HCT116 (cell line): ENCODE data around the gene ZNRF4. TPM values are rescaled to one million over a fixed set of nuclear protein-coding genes. Genes with fewer than 3 reads are reported as not detected.

Experiments used
- ATAC-seq: fragments of 200-7000 bp; cut with Tn5 transposase; 2 replicates; pipeline ENCODE4 v1.9.1; 2020; ENCODE audit warnings: mild to moderate bottlenecking, moderate library complexity
- BruUV-seq: library from RNA; stranded (reverse); fragments of 400-500 nt; replicated peaks from 2 replicates; lab custom pipeline; 2021; lab: Mats Ljungman, UMichigan
- CTCF ChIA-PET: fragments of 300-600 bp; sonication (Branson Sonifier 250); formaldehyde crosslinking; loops from one replicate; lab custom pipeline; 2021; ENCODE audit warnings: antibody characterized with exemption; lab: Charles Lee
- POLR2A ChIA-PET: fragments of 300-600, 350-600 bp; sonication (Branson Sonifier 250); formaldehyde crosslinking; loops from one replicate; lab custom pipeline; 2021; ENCODE audit warnings: antibody characterized with exemption; lab: Charles Lee
- RAD21 ChIA-PET, 2 experiments: fragments of 300-600 bp; sonication (Branson Sonifier 250); formaldehyde crosslinking; loops; one replicate each; lab custom pipeline; 2023; ENCODE audit warnings: low total read pairs in 2 of 2; ENCODE audit not compliant: uncharacterized antibody in 2 of 2, unreplicated experiment in 2 of 2, low non-redundant PET in 1 of 2; lab: Charles Lee
- DNase-seq: peaks from one replicate; pipeline ENCODE4 v3.0.0-alpha.2; 2010; ENCODE audit warnings: low read depth, low spot score
- H2AFZ ChIP-seq: fragments of 200-600 bp; shearing (Covaris generic), sonication (generic); 2 replicates; pipeline ENCODE4 v1.6.1; 2017; ENCODE audit warnings: low read depth, mixed run types, mixed read lengths, antibody characterized with exemption, low read length; ENCODE audit not compliant: poor library complexity, severe bottlenecking
- H3K27ac ChIP-seq: 2 replicates; pipeline ENCODE4 v1.5.1; 2012; ENCODE audit warnings: low read depth, low read length
- H3K27me3 ChIP-seq: fragments of 200-600 bp; sonication (generic); 2 replicates; pipeline ENCODE4 v1.6.1; 2016; ENCODE audit warnings: mixed run types, low read length, mixed read lengths; ENCODE audit not compliant: insufficient read depth
- H3K36me3 ChIP-seq, 2 experiments: fragments of 200-500 bp in 1 of 2; fragments of 200-600 bp in 1 of 2; sonication (Bioruptor generic) in 1 of 2; sonication (generic) in 1 of 2; 2 replicates each; pipeline versions ENCODE4 v1.5.1 to v1.6.1; 2014 to 2016; ENCODE audit warnings: low read length in 2 of 2, inconsistent platforms in 1 of 2, mixed read lengths in 1 of 2, mixed run types in 1 of 2; ENCODE audit not compliant: insufficient read depth in 2 of 2, control insufficient read depth in 1 of 2
- H3K4me1 ChIP-seq, 2 experiments: fragments of 200-600 bp in 1 of 2; sonication (generic) in 1 of 2; 2 replicates each; pipeline versions ENCODE4 v1.5.1 to v1.6.1; 2012 to 2017; ENCODE audit warnings: low read length in 2 of 2, inconsistent platforms in 1 of 2, mild to moderate bottlenecking in 1 of 2, mixed read lengths in 1 of 2, mixed run types in 1 of 2, moderate library complexity in 1 of 2; ENCODE audit not compliant: insufficient read depth in 2 of 2, control insufficient read depth in 1 of 2
- H3K4me2 ChIP-seq: fragments of 200-600 bp; sonication (generic); 2 replicates; pipeline ENCODE4 v1.6.1; 2017; ENCODE audit warnings: mixed run types, low read length, mixed read lengths
- H3K4me3 ChIP-seq, 2 experiments: fragments of 200-600 bp in 1 of 2; sonication (generic) in 1 of 2; replicated peaks in 1 of 2; 2 replicates each; pipeline ENCODE4 v1.5.1; 2011 to 2016; ENCODE audit warnings: low read length in 2 of 2, control low read depth in 1 of 2, low read depth in 1 of 2, mild to moderate bottlenecking in 1 of 2, mixed read lengths in 1 of 2, mixed run types in 1 of 2
- H3K79me2 ChIP-seq: fragments of 200-600 bp; sonication (generic); 2 replicates; pipeline ENCODE4 v1.6.1; 2017; ENCODE audit warnings: mild to moderate bottlenecking, mixed run types, low read length, moderate library complexity, mixed read lengths; ENCODE audit not compliant: insufficient read depth
- H3K9ac ChIP-seq: fragments of 200-600 bp; sonication (generic); 2 replicates; pipeline ENCODE4 v1.6.1; 2016; ENCODE audit warnings: low read length, mixed read lengths
- H3K9me2 ChIP-seq: fragments of 200-600 bp; sonication (generic), shearing (Covaris generic); 2 replicates; pipeline ENCODE4 v1.6.1; 2017; ENCODE audit warnings: mixed run types, mild to moderate bottlenecking, moderate library complexity; ENCODE audit not compliant: insufficient read depth
- H3K9me3 ChIP-seq, 2 experiments: fragments of 200-500 bp in 1 of 2; fragments of 200-600 bp in 1 of 2; sonication (Bioruptor generic) in 1 of 2; sonication (generic) in 1 of 2; 2 replicates each; pipeline ENCODE4 v1.6.1; 2014 to 2017; ENCODE audit warnings: low read length in 2 of 2, mixed read lengths in 2 of 2, inconsistent platforms in 1 of 2, low read depth in 1 of 2, mild to moderate bottlenecking in 1 of 2, mixed run types in 1 of 2, moderate library complexity in 1 of 2; ENCODE audit not compliant: control insufficient read depth in 1 of 2, insufficient read depth in 1 of 2
- H4K20me1 ChIP-seq: fragments of 200-600 bp; sonication (generic), shearing (Covaris generic); 2 replicates; pipeline ENCODE4 v1.6.1; 2017; ENCODE audit warnings: mixed run types, mild to moderate bottlenecking, moderate library complexity; ENCODE audit not compliant: insufficient read depth
- CEBPB ChIP-seq: IDR thresholded peaks from 2 replicates; pipeline ENCODE4 v1.6.1; 2012; ENCODE audit warnings: low read depth
- ELF1 ChIP-seq: IDR thresholded peaks from 2 replicates; pipeline ENCODE4 v1.6.1; 2012; ENCODE audit warnings: low read depth, borderline replicate concordance
- EZH2phosphoT487 ChIP-seq: fragments of 200-600 bp; IDR thresholded peaks from 2 replicates; pipeline ENCODE4 v1.6.1; 2018; ENCODE audit warnings: antibody characterized with exemption, borderline replicate concordance
- POLR2A ChIP-seq: IDR thresholded peaks from 2 replicates; pipeline ENCODE4 v1.7.0; 2011; ENCODE audit warnings: borderline replicate concordance; ENCODE audit not compliant: insufficient read depth, insufficient read length; ENCODE audit errors: extremely low read depth
- POLR2AphosphoS5 ChIP-seq: IDR thresholded peaks from 2 replicates; pipeline ENCODE4 v1.6.1; 2011; ENCODE audit warnings: mild to moderate bottlenecking, low read depth, low read length, moderate library complexity
- SIN3A ChIP-seq: IDR thresholded peaks from 2 replicates; pipeline ENCODE4 v1.6.1; 2012; ENCODE audit warnings: low read depth
- SP1 ChIP-seq: IDR thresholded peaks from 2 replicates; pipeline ENCODE4 v1.6.1; 2012; ENCODE audit warnings: low read depth
- SRF ChIP-seq: IDR thresholded peaks from 2 replicates; pipeline ENCODE4 v1.6.1; 2012; ENCODE audit warnings: low read depth
- ZFX ChIP-seq: fragments of 450-650 bp; IDR thresholded peaks from 2 replicates; pipeline ENCODE4 v1.6.1; 2017
- ZNF274 ChIP-seq: fragments of 200-500 bp; sonication (Bioruptor generic); IDR thresholded peaks from 2 replicates; pipeline ENCODE4 v1.6.1; 2014; ENCODE audit warnings: mild to moderate bottlenecking, low read depth, low read length, inconsistent platforms
- intact Hi-C: fragments of 100-400 bp; cut with micrococcal nuclease; formaldehyde crosslinking; loops from 2 replicates; pipeline ENCODE4 v1.10.0; 2022
- total RNA-seq: library from RNA; stranded (reverse); gene quantifications from one replicate; pipeline ENCODE4 v1.2.1, GENCODE V29; 2021; ENCODE audit not compliant: unreplicated experiment

The ZNRF4 gene
- total RNA-seq, 1 experiment from 2014 or later: not detected

DNA sequence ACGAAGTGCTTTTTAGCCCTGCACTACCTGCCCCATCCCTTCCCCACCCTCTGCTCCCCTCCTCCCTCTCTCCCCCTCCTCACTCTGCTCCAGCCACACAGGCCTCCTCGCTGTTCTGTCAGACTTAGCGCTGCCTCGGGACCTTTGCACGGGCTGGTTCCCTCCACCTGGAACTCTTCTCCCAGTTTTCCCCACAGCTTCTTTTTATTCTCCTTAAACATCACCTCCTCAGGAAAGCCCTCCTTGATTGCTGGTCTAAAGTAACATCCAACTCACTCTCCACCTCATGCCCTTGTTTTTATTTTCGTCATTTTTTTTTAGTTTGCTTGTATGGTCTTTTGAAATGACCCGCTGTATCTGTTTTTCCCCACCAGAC is 19.6 kb upstream of the ZNRF4 start:
- Histone ChIP-seq H3K4me1 (peaks cover 4 to 32% of the 10 kb centered on the region in 2 experiments), H3K9me3 (no peaks in the 10 kb centered on the region), H3K4me3 (peak overlapping the region in 1 of 2 experiments; percentile 41; a peak in 1 of 4 replicates), H3K9ac (peak overlapping the region; percentile 19; the same call in 1 of the 2 replicates), H3K27ac (no peak overlapping the region), H3K9me2 (no peaks in the 10 kb centered on the region), H3K79me2 (no peaks in the 10 kb centered on the region), H3K27me3 (no peaks in the 10 kb centered on the region), H3K4me2 (peak overlapping the region; percentile 77), H3K36me3 (no peaks in the 10 kb centered on the region), H4K20me1 (no peaks in the 10 kb centered on the region), H2AFZ (peak overlapping the region; percentile 21)
- ATAC-seq (no peak), DNase-seq (no peak)
- intact Hi-C loops: no loop called here
- BruUV-seq: no TSS peak
- ChIA-PET RAD21 (no interaction called here), CTCF (no interaction called here), POLR2A (interaction anchor here (0.7 to 1.0 kb wide), 2 partner anchors 17 to 568 kb away, joined by 3 to 4 read pairs; partner anchors contain the start of gene PLIN3)
- TF ChIP-seq ZNF274 (no peak), EZH2phosphoT487 (no peak), POLR2AphosphoS5 (no peak), ELF1 (no peak)

DNA sequence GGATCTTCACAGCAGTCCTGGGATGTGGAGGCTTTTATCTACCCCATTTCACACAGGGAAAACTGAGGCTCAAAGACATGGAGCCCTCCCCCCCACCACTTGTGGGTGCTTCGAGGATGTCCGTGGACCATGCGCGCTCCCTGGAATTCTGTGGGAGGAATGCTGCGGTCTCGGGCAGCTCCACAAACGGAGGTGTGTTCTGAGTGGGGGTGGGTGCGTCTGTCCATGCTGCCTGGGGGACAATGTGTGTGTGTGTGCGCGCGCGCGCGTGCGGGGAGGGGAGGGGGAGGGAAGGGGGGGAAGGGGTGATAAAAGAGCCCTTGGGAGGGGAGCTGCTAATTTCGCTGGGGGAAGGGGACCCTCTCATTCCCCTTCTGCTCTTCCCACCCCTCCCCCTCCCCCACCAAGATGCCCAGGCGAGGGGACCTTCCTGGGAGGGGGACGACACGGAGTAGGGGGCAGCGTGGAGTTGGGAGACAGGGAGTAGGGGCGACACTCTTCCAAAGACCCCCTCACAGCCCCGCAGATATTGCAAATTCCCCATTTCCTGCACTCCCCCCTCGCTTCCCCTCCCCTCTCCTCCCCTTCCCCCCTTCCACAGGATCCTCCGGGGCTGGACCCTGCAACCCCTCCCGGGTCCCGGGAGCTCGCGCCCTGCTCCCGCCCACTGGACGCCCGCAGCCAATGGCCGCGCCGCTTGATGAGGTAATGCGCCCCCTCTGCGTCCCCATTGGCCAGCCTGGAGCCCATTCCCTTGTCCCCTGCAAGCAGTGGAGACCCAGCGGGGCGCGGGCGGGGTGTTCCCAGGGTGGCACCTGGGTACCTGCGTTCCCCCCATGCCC is 18.9 kb upstream of the ZNRF4 start:
- Histone ChIP-seq H3K9ac (no peak overlapping the region), H3K4me3 (peak overlapping the region; percentile 5 to 20; a peak in 2 of 4 replicates), H3K9me2 (no peaks in the 10 kb centered on the region)
- no TSS peak for BruUV-seq
- CTCF ChIA-PET: no interaction called here
- intact Hi-C loops: no loop called here
- TF ChIP-seq SRF (no peak), ZFX (no peak), POLR2A (no peak), EZH2phosphoT487 (no peak), ELF1 (no peak), CEBPB (no peak), SP1 (peak; percentile 49), SIN3A (no peak)
- TF ChIP-seq, all 23 proteins: peak for 1
- ATAC-seq (peak; percentile 82), DNase-seq (no peak)
- peak overlapping the region; percentile 77 for H3K4me2 ChIP-seq
- no peaks in the 10 kb centered on the region for H3K36me3 ChIP-seq
- no peak overlapping the region for H2AFZ ChIP-seq
- H3K27ac ChIP-seq: no peak overlapping the region
- peaks cover 4 to 32% of the 10 kb centered on the region in 2 experiments for H3K4me1 ChIP-seq
- POLR2A ChIA-PET: no interaction called here
- no peaks in the 10 kb centered on the region for H3K27me3 ChIP-seq
- no peaks in the 10 kb centered on the region for H3K79me2 ChIP-seq
- no peaks in the 10 kb centered on the region for H4K20me1 ChIP-seq
- RAD21 ChIA-PET: interaction anchor here in 1 of 2 experiments (0.7 kb wide), 1 partner anchor 13 kb away, joined by 3 read pairs; no protein-coding TSS in a partner anchor
- no peaks in the 10 kb centered on the region for H3K9me3 ChIP-seq
